ENCODE results near the gene CSRP2. TPM values are rescaled to one million over a fixed set of nuclear protein-coding genes. Genes with fewer than 3 reads are reported as not detected.

Gene CSRP2
- polyA plus RNA-seq, 1 donor from 2014 or later: 67.2 TPM

- H3K9me3 ChIP-seq (ENCODE audit: low read length): no peaks in the 10 kb centered on the region
- H3K27ac ChIP-seq (ENCODE audit: low read length): no peak overlapping the region
- no peaks in the 10 kb centered on the region for H4K20me1 ChIP-seq (ENCODE audit: insufficient read depth)
- no peak overlapping the region for H3K4me3 ChIP-seq (ENCODE audit: low read length)
- no peak overlapping the region for H3K4me2 ChIP-seq (ENCODE audit: low read length)
- TF ChIP-seq REST (IDR thresholded peaks at IDR 0.05; ENCODE audit: borderline replicate concordance) (no peak), EZH2 (IDR thresholded peaks at IDR 0.05; ENCODE audit: borderline replicate concordance, insufficient read depth, low read length, poor library complexity, severe bottlenecking) (no peak), MXI1 (conservative IDR thresholded peaks at IDR 0.05; ENCODE audit: poor library complexity, severe bottlenecking) (no peak)
- H3K9me2 ChIP-seq (ENCODE audit: insufficient read depth, low read length): no peaks in the 10 kb centered on the region
- H3K27me3 ChIP-seq (ENCODE audit: insufficient read depth, low read depth, low read length): no peaks in the 10 kb centered on the region
- H3K79me2 ChIP-seq (replicated peaks; ENCODE audit: insufficient read depth, low read length): no peaks in the 10 kb centered on the region
- H3K9ac ChIP-seq (ENCODE audit: low read length): no peak overlapping the region
- H3K36me3 ChIP-seq (ENCODE audit: insufficient read depth, low read length): no peaks in the 10 kb centered on the region
- H2AFZ ChIP-seq (ENCODE audit: low read depth, low read length): no peak overlapping the region
- H3F3A ChIP-seq (ENCODE audit: insufficient read depth, low read length, poor library complexity, severe bottlenecking): no peaks in the 10 kb centered on the region
Observed at GRCh38 chr12:76921100-76921471, 42.3 kb upstream of the CSRP2 start.

DNA sequence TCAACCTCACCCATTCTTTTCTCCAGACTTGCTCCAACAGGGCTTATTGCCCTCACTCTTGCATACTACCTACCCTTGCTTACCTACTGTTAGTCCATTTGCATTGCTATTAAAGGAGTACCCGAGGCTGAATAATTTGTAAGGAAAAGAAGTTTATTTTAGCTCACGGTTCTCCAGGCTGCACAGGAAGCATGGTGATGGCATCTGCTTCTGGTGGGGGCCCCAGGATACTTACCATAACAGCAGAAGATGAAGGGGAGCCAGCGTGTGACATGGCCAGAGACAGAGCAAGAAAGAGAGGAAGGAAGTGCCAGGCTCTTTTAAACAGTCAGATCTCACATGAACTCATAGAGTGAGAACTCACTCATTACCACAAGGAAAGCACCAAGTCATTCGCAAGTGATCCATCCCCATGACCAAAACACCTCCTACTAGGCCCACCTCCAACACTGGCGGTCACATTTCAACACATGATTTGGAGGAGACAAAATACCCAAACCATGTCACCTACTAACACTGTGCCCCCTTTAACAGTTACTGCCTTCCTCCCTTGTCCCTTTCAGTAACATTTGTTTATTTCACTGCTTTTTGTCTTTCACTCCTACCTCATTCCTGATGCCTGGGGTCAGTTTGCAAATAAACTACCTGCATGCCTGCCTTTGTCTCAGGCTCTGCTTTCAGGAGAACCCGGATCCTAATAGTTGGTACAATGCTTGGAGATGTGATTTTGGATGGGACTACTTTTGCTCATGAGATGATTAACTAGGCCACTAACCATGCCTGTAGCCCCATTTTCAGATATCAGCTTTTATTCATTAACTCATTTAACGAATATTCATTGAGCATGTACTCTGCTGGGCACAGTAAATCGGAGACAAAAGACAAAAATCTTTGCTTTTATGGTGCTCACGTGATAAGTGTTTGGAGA is 41.6 kb upstream of the CSRP2 start:
- H3K4me2 ChIP-seq (ENCODE audit: low read length): no peak overlapping the region
- H3K27me3 ChIP-seq (ENCODE audit: insufficient read depth, low read depth, low read length): no peaks in the 10 kb centered on the region
- no peaks in the 10 kb centered on the region for H3K36me3 ChIP-seq (ENCODE audit: insufficient read depth, low read length)
- H3K9me2 ChIP-seq (ENCODE audit: insufficient read depth, low read length): no peaks in the 10 kb centered on the region
- no peak overlapping the region for H3K9ac ChIP-seq (ENCODE audit: low read length)
- H4K20me1 ChIP-seq (ENCODE audit: insufficient read depth): no peaks in the 10 kb centered on the region
- no peak overlapping the region for H3K4me3 ChIP-seq (ENCODE audit: low read length)
- no peaks in the 10 kb centered on the region for H3K79me2 ChIP-seq (replicated peaks; ENCODE audit: insufficient read depth, low read length)
- no peak overlapping the region for H3K27ac ChIP-seq (ENCODE audit: low read length)
- TF ChIP-seq POLR2AphosphoS5 (IDR thresholded peaks at IDR 0.05) (no peak), REST (IDR thresholded peaks at IDR 0.05; ENCODE audit: borderline replicate concordance) (no peak), RAD21 (conservative IDR thresholded peaks at IDR 0.05) (no peak), MXI1 (conservative IDR thresholded peaks at IDR 0.05; ENCODE audit: poor library complexity, severe bottlenecking) (no peak), TAF1 (IDR thresholded peaks at IDR 0.05; ENCODE audit: low read depth) (no peak), EZH2 (IDR thresholded peaks at IDR 0.05; ENCODE audit: borderline replicate concordance, insufficient read depth, low read length, poor library complexity, severe bottlenecking) (no peak)
- H2AFZ ChIP-seq (ENCODE audit: low read depth, low read length): no peak overlapping the region
- H3K9me3 ChIP-seq (ENCODE audit: low read length): no peaks in the 10 kb centered on the region
- H3F3A ChIP-seq (ENCODE audit: insufficient read depth, low read length, poor library complexity, severe bottlenecking): no peaks in the 10 kb centered on the region
